WTC11 (cell line): Measurements from ENCODE around the gene UNG. TPM values are rescaled to one million over a fixed set of nuclear protein-coding genes. Genes with fewer than 3 reads are reported as not detected.

Experiments used
- ATAC-seq: fragments of 200-7000 bp; cut with Tn5 transposase; 2 replicates; pipeline ENCODE4 v1.10.0; 2021; ENCODE audit warnings: mild to moderate bottlenecking, moderate library complexity
- CTCF ChIA-PET: fragments of 300-600 bp; sonication (Branson Sonifier 250); formaldehyde crosslinking; loops from one replicate; lab custom pipeline; 2021; ENCODE audit warnings: antibody characterized with exemption; lab: Charles Lee
- POLR2A ChIA-PET: fragments of 350-600 bp; sonication (Branson Sonifier 250); formaldehyde crosslinking; loops from one replicate; lab custom pipeline; 2021; ENCODE audit warnings: antibody characterized with exemption; lab: Charles Lee
- DNase-seq: peaks from one replicate; pipeline ENCODE4 v3.0.0; 2021; ENCODE audit warnings: low spot score
- H3K27ac Mint-ChIP-seq: 2 replicates; pipeline ENCODE4 v1.8.0; 2021; ENCODE audit warnings: mixed read lengths
- H3K27me3 Mint-ChIP-seq: 2 replicates; pipeline ENCODE4 v1.8.0; 2021; ENCODE audit warnings: low read depth, mild to moderate bottlenecking, moderate library complexity, mixed read lengths
- H3K36me3 Mint-ChIP-seq: 2 replicates; pipeline ENCODE4 v1.8.0; 2021; ENCODE audit warnings: mixed read lengths
- H3K4me1 Mint-ChIP-seq: 2 replicates; pipeline ENCODE4 v1.8.0; 2022; ENCODE audit warnings: mixed read lengths
- H3K4me3 Mint-ChIP-seq: 2 replicates; pipeline ENCODE4 v1.8.0; 2021; ENCODE audit warnings: mild to moderate bottlenecking, moderate library complexity, mixed read lengths
- H3K9me3 Mint-ChIP-seq: 2 replicates; pipeline ENCODE4 v1.8.0; 2021; ENCODE audit warnings: mixed read lengths
- CDX4 ChIP-seq: fragments of 250-450 bp; sonication (Bioruptor Pico); IDR thresholded peaks from 2 replicates; pipeline ENCODE4 v1.9.0; 2021; ENCODE audit warnings: moderate library complexity, mild to moderate bottlenecking, inconsistent platforms, borderline replicate concordance
- E2F5 ChIP-seq: sonication (generic); formaldehyde crosslinking; IDR thresholded peaks from 2 replicates; pipeline ENCODE4 v1.8.1; 2022; ENCODE audit warnings: mild to moderate bottlenecking, moderate library complexity, missing genetic modification reagents
- ELF4 ChIP-seq: sonication (generic); formaldehyde crosslinking; IDR thresholded peaks from 2 replicates; pipeline ENCODE4 v1.8.1; 2022; ENCODE audit warnings: low read depth, mild to moderate bottlenecking, moderate library complexity, missing genetic modification reagents
- ESRRA ChIP-seq: sonication (generic); formaldehyde crosslinking; IDR thresholded peaks from 2 replicates; pipeline ENCODE4 v1.8.1; 2022; ENCODE audit warnings: mild to moderate bottlenecking, missing genetic modification reagents, borderline replicate concordance
- GABPB1 ChIP-seq: sonication (generic); formaldehyde crosslinking; IDR thresholded peaks from 2 replicates; pipeline ENCODE4 v1.8.1; 2023; ENCODE audit warnings: mild to moderate bottlenecking, missing genetic modification reagents
- IRF2 ChIP-seq: sonication (generic); formaldehyde crosslinking; IDR thresholded peaks from 2 replicates; pipeline ENCODE4 v1.8.0; 2022; ENCODE audit warnings: low read depth, missing genetic modification reagents, borderline replicate concordance
- NFE2L1 ChIP-seq: sonication (generic); formaldehyde crosslinking; IDR thresholded peaks from 2 replicates; pipeline ENCODE4 v1.8.1; 2023; ENCODE audit warnings: missing genetic modification reagents
- NR3C1 ChIP-seq: sonication (generic); formaldehyde crosslinking; conservative IDR thresholded peaks from 2 replicates; pipeline ENCODE4 v1.8.1; 2023; ENCODE audit warnings: low read depth, mild to moderate bottlenecking, missing genetic modification reagents
- SP1 ChIP-seq: sonication (generic); formaldehyde crosslinking; conservative IDR thresholded peaks from 2 replicates; pipeline ENCODE4 v1.8.1; 2022; ENCODE audit warnings: missing genetic modification reagents
- TEAD1 ChIP-seq: sonication (generic); formaldehyde crosslinking; IDR thresholded peaks from 2 replicates; pipeline ENCODE4 v1.8.0; 2022; ENCODE audit warnings: mild to moderate bottlenecking, missing genetic modification reagents
- USF1 ChIP-seq: sonication (generic); formaldehyde crosslinking; IDR thresholded peaks from 2 replicates; pipeline ENCODE4 v1.8.0; 2022; ENCODE audit warnings: mild to moderate bottlenecking, missing genetic modification reagents
- ZBTB43 ChIP-seq: sonication (generic); formaldehyde crosslinking; IDR thresholded peaks from 2 replicates; pipeline ENCODE4 v1.8.1; 2023; ENCODE audit warnings: mild to moderate bottlenecking, missing genetic modification reagents
- ZNF281 ChIP-seq: sonication (generic); formaldehyde crosslinking; IDR thresholded peaks from 2 replicates; pipeline ENCODE4 v1.8.0; 2023; ENCODE audit warnings: mild to moderate bottlenecking, missing genetic modification reagents
- ZNF416 ChIP-seq: fragments of 250-450 bp; sonication (Bioruptor Pico); IDR thresholded peaks from 2 replicates; pipeline ENCODE4 v1.9.0; 2021; ENCODE audit warnings: mild to moderate bottlenecking, inconsistent platforms
- ZNF671 ChIP-seq: fragments of 250-450 bp; sonication (Bioruptor Pico); IDR thresholded peaks from 2 replicates; pipeline ENCODE4 v1.8.0; 2021; ENCODE audit warnings: mild to moderate bottlenecking
- total RNA-seq: library from RNA; stranded (reverse); gene quantifications from 3 replicates; pipeline ENCODE4 v1.2.3, GENCODE V29; 2021
- TF ChIP-seq, protein P1 (sequence below): fragments of 250-450 bp; sonication (Bioruptor Pico); IDR thresholded peaks from 2 replicates; pipeline ENCODE4 v2.1.2; 2022; ENCODE audit warnings: mild to moderate bottlenecking, moderate library complexity
- TF ChIP-seq, protein P2 (sequence below): sonication (generic); formaldehyde crosslinking; IDR thresholded peaks from 2 replicates; pipeline ENCODE4 v1.8.0; 2022; ENCODE audit warnings: mild to moderate bottlenecking, missing genetic modification reagents
- TF ChIP-seq, protein P3 (sequence below): sonication (generic); formaldehyde crosslinking; IDR thresholded peaks from 2 replicates; pipeline ENCODE4 v1.8.1; 2023; ENCODE audit warnings: mild to moderate bottlenecking, moderate library complexity, missing genetic modification reagents

UNG gene
- total RNA-seq, 1 experiment from 2014 or later = 127 TPM

- ChIA-PET CTCF (interaction anchor here (0.6 to 2.3 kb wide), 9 partner anchors 13 to 231 kb away, joined by 3 to 20 read pairs (median 4); partner anchors contain the start of gene UNG), POLR2A (interaction anchor here (0.6 kb wide), 1 partner anchor 101 kb away, joined by 3 read pairs; the partner anchor contains the start of gene USP30)
- H3K4me1 Mint-ChIP-seq = peaks cover 13% of the 10 kb centered on the region
- H3K4me3 Mint-ChIP-seq = peak overlapping the region; percentile 87
- peak overlapping the region; percentile 89; the same call in 1 of the 2 replicates for H3K27ac Mint-ChIP-seq
- no peaks in the 10 kb centered on the region for H3K36me3 Mint-ChIP-seq
- H3K27me3 Mint-ChIP-seq = peaks cover 18% of the 10 kb centered on the region
- no peak for TF ChIP-seq ZNF416
- no peak for TF ChIP-seq GABPB1 (CRISPR knock-in tag)
- no peak for TF ChIP-seq NR3C1 (CRISPR knock-in tag)
- TF ChIP-seq ZNF671 (CRISPR knock-in tag) = no peak
- no peak for TF ChIP-seq CDX4 (CRISPR knock-in tag)
- TF ChIP-seq ESRRA = no peak
- TF ChIP-seq IRF2 (CRISPR knock-in tag) = no peak
- TF ChIP-seq, protein P1, sequence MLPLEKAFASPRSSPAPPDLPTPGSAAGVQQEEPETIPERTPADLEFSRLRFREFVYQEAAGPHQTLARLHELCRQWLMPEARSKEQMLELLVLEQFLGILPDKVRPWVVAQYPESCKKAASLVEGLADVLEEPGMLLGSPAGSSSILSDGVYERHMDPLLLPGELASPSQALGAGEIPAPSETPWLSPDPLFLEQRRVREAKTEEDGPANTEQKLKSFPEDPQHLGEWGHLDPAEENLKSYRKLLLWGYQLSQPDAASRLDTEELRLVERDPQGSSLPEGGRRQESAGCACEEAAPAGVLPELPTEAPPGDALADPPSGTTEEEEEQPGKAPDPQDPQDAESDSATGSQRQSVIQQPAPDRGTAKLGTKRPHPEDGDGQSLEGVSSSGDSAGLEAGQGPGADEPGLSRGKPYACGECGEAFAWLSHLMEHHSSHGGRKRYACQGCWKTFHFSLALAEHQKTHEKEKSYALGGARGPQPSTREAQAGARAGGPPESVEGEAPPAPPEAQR (CRISPR knock-in tag) = no peak
- TF ChIP-seq USF1 (CRISPR knock-in tag) = no peak
- peak; percentile 2; the same call in 1 of the 2 replicates for ATAC-seq
- DNase-seq = peak; percentile 32
- no peaks in the 10 kb centered on the region for H3K9me3 Mint-ChIP-seq
Measured at GRCh38 chr12:109153821-109154441, 56.5 kb downstream of the UNG start.

- H3K9me3 Mint-ChIP-seq = no peaks in the 10 kb centered on the region
- TF ChIP-seq ZBTB43 (CRISPR knock-in tag) (0 out of 2 replicates have a peak, but pooled peaks have one; percentile 40), E2F5 (CRISPR knock-in tag) (0 out of 2 replicates have a peak, but pooled peaks have one; percentile 23), ELF4 (CRISPR knock-in tag) (no peak), ZNF281 (CRISPR knock-in tag) (no peak), NFE2L1 (CRISPR knock-in tag) (0 out of 2 replicates have a peak, but pooled peaks have one; percentile 45), TEAD1 (CRISPR knock-in tag) (no peak), SP1 (CRISPR knock-in tag) (peak; percentile 81)
- TF ChIP-seq, protein P2, sequence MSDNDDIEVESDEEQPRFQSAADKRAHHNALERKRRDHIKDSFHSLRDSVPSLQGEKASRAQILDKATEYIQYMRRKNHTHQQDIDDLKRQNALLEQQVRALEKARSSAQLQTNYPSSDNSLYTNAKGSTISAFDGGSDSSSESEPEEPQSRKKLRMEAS (CRISPR knock-in tag) = peak; percentile 33; the same call in 1 of the 2 replicates
- TF ChIP-seq, protein P3, sequence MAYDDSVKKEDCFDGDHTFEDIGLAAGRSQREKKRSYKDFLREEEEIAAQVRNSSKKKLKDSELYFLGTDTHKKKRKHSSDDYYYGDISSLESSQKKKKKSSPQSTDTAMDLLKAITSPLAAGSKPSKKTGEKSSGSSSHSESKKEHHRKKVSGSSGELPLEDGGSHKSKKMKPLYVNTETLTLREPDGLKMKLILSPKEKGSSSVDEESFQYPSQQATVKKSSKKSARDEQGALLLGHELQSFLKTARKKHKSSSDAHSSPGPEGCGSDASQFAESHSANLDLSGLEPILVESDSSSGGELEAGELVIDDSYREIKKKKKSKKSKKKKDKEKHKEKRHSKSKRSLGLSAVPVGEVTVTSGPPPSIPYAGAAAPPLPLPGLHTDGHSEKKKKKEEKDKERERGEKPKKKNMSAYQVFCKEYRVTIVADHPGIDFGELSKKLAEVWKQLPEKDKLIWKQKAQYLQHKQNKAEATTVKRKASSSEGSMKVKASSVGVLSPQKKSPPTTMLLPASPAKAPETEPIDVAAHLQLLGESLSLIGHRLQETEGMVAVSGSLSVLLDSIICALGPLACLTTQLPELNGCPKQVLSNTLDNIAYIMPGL (CRISPR knock-in tag) = 0 out of 2 replicates have a peak, but pooled peaks have one; percentile 33
- peak; percentile 95 for ATAC-seq
- POLR2A ChIA-PET = interaction anchor here (0.6 to 0.9 kb wide), 8 partner anchors 9 to 843 kb away, joined by 3 to 9 read pairs (median 4); partner anchors contain the start of genes ISCU and USP30
- no peaks in the 10 kb centered on the region for H3K36me3 Mint-ChIP-seq
- DNase-seq = peak; percentile 89
- peaks cover 13% of the 10 kb centered on the region for H3K4me1 Mint-ChIP-seq
- peak overlapping the region; percentile 97 for H3K27ac Mint-ChIP-seq
- CTCF ChIA-PET = interaction anchor here (0.6 to 2.3 kb wide), 13 partner anchors 12 to 270 kb away, joined by 3 to 20 read pairs (median 3); partner anchors contain the start of gene UNG
- peaks cover 18% of the 10 kb centered on the region for H3K27me3 Mint-ChIP-seq
- H3K4me3 Mint-ChIP-seq = peak overlapping the region; percentile 87
Measured at GRCh38 chr12:109154451-109155438, 57.3 kb downstream of the UNG start.
